Stimulated activated CD4-positive, alpha-beta T cell treated with anti-CD3 and anti-CD28 coated beads, TNF-alpha, amount 100 ng/mL, for 24 hours (primary cell): ENCODE data around the gene MSI2.

Experiments used
- DNase-seq, 3 experiments: peaks; one replicate each; pipeline ENCODE4 v3.0.0-alpha.2; 2020; ENCODE audit warnings: low read depth in 3 of 3

Gene MSI2

DNA sequence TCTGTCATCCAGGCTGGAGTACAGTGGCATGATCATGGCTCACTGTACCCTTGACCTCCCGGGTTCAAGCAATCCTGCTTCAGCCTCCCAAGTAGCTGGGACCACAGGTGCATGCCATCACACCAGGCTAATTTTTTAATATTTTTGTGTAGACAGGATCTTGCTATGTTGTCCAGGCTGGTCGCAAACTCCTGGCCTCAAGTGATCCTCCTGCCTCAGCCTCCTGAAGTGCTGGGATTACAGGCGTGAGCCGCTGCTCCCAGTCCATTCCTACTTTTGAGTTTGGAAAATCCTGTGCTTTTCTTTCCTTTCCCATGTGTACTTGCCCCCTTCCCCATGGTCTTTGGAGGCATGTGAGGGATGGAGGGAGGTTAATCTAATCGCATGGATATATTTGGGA lies 60.0 kb downstream of the MSI2 start:
- DNase-seq: no peak

DNA sequence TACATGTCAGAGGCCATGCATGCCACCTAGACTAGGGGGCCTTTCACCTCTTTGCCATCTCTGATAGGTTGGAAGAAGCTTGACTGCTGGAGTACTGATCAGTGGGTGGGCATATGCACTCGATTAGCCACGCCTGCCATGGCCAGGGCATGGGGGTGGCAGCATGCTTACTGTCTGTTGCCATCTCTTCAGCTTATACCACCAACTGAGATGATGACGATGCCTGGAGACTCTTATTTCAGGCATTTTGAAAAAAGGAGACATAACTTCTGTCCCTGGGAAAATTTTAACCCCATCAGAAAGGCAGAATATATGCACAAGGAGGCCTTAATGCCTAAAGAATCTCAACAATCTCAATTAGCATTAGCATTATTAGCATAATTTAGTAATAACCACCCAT lies 60.8 kb downstream of the MSI2 start:
- DNase-seq: no peak

DNA sequence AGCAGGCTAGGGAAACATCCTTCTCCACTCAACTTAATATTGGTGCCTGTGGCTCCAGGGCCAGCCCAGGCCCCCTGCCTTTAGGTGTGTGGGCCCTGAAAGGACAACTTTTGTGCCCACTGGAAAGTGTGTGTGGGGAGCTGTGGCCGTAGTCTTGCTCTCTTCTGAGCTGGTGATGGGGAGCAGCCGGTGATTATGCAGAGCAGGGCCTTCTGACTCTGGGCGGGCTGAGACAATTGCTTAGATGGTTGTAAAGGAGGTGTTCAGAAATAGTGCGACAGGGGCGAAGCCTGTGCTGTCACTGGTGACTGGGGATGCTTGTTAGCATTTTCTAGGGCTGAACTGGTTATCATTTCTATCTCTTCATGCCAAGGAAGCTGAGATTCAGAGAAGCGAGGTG lies 62.6 kb downstream of the MSI2 start:
- DNase-seq: no peak

DNA sequence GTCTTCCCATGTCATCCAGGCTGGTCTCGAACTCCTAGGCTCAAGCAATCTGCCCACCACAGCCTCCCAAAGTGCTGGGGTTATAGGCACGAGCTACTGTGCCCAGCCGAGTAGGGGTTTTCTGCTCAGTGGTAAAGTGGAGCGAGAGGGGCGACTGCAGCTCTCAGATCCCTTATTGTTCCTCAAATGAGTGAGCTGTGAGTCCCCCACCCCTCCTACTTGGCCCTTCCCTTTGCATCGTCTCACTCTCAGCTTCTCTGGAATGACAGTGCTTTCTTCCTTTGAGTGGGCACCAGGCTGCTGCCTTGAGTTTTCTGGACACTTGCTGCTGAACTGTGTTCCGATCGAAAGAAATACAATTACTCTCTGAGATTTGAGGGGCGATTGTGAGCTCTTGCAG lies 63.5 kb downstream of the MSI2 start:
- no peak for DNase-seq

- DNase-seq: no peak
Observed at GRCh38 chr17:57323391-57323790, 67.1 kb downstream of the MSI2 start.

- no peak for DNase-seq
Observed at GRCh38 chr17:57324060-57324459, 67.7 kb downstream of the MSI2 start.

DNA sequence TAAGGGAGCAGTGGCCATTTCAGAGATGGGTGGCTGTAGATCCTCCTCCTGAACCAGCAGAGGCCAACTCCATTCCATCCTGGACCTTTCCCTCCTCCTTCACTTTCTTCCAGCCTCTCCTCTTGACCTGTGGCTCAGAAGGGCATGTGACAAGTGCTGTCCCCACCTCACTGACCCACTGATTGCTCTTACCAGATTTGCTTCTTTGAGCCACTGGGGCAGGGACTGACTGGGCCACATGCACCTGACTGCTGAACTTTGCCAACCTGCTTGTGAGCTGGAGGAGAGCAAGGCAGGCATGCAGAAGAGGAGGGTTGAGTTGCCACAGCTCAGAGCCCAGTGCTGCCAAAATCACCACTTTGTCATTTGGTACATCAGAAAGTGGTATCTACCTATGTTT lies 68.3 kb downstream of the MSI2 start:
- no peak for DNase-seq

GRCh38 chr17:57326336-57326735 lies 70.0 kb downstream of the MSI2 start:
- DNase-seq: no peak

DNA sequence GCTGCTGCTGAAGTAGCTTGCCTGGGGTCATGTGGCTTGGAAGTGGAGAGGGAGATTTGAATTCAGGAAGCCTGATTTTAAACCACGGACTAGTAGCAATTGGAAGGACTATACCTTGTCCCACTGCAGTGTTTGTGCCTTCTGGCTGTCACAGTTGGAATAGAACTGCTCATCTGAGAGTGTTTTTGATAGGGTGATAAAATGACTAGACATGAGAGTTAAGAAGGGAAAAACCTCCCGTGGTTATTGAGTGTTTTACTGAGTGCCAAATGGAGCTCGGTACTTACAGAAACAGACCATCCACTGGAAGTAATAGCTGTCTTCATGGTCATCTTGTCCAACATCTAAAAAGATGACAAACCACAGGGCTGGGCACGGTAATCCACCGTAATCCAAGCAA lies 70.4 kb downstream of the MSI2 start:
- no peak for DNase-seq

GRCh38 chr17:57327176-57327970 lies 71.0 kb downstream of the MSI2 start:
- no peak for DNase-seq

- no peak for DNase-seq
Observed at GRCh38 chr17:57328109-57328882, 72.0 kb downstream of the MSI2 start.

DNA sequence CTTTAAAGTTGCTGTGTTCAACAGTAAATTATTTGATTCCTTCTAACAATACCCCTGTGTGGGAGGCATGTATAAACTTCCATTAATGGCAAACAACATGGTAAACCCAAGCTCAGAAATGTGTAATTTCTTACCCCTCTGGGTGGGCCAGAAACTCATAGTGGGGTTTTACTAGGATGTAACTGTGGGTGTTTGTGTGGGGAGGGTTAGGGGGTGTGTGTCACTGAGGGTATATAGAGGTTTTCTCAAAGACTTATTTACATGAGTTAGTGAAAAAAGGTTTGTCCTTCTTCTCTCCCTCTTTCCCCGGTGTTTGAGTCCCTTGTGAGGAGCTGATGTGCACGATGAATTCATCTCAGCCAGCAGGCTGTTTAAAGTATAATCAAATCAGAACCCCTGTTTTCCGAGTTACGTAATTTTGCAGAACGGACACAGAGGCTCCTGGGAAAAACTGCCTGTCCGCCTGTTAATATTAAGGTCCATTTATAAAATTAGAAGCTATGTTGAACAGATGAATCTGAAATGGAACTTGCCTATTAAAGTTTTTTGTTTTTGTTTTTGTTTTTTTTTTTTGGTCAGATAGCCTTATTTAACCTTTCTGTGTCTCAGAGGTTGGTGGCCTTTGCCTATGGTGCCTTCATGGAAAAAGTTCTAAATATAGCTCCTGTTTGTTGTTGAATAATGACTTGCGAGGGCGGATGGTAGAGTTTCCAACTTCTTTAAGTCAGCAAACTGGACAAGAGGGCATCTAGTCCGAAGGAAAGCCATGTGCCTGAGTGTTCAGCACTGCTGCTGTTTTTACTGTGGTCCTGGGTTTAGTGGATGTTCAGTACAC lies 73.3 kb downstream of the MSI2 start:
- no peak for DNase-seq

GRCh38 chr17:57330587-57330986 lies 74.3 kb downstream of the MSI2 start:
- DNase-seq: no peak

GRCh38 chr17:57331423-57331822 lies 75.1 kb downstream of the MSI2 start:
- DNase-seq: no peak

DNA sequence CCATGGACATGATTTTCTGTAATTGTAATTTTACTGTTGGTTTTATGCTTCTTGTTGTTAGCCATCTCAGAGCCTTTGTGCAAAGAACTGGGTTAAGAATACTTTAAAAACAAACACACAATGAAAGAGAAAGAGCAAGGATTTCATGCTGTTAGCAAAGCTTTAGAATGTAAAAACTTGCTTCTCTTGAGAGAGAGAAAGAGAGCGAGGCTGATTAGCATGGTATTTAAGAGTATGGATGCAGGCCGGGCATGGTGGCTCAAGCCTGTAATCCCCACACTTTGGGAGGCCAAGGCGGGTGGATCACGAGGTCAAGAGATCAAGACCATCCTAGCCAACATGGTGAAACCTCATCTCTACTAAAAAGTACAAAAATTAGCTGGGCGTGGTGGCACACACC lies 76.2 kb downstream of the MSI2 start:
- DNase-seq: no peak

GRCh38 chr17:57335195-57335792 lies 79.0 kb downstream of the MSI2 start:
- DNase-seq: no peak

- DNase-seq: no peak
Observed at GRCh38 chr17:57337390-57337789, 81.1 kb downstream of the MSI2 start.

DNA sequence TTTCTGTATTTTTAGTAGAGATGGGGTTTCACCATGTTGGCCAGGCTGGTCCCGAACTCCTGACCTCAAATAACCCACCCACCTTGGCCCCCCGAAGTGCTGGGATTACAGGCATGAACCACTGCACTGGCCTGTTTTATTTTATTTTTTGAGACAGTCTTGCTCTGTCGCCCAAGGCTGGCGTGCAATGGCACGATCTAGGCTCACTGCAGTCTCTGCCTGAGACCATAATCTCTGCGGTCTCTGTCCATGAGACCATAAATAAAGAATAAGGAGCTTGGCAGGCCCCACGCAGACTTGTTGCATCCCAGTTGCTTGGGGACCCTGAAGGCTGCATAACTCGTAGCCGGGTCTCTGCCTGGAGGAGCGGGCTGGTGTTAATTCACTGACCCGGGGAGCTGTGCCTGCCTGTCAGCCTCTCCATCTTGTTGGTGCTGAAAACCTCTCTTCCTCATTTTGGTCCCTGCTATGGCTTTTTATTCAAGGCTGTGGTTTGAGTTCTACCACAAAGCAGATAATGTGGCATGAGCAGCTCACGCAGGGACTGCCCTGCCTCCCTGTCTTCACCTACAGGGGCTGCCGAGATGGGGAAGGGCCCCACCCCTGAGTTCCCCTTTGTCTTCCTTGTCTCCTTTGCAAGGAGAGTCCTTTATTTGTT lies 82.1 kb downstream of the MSI2 start:
- no peak for DNase-seq

DNA sequence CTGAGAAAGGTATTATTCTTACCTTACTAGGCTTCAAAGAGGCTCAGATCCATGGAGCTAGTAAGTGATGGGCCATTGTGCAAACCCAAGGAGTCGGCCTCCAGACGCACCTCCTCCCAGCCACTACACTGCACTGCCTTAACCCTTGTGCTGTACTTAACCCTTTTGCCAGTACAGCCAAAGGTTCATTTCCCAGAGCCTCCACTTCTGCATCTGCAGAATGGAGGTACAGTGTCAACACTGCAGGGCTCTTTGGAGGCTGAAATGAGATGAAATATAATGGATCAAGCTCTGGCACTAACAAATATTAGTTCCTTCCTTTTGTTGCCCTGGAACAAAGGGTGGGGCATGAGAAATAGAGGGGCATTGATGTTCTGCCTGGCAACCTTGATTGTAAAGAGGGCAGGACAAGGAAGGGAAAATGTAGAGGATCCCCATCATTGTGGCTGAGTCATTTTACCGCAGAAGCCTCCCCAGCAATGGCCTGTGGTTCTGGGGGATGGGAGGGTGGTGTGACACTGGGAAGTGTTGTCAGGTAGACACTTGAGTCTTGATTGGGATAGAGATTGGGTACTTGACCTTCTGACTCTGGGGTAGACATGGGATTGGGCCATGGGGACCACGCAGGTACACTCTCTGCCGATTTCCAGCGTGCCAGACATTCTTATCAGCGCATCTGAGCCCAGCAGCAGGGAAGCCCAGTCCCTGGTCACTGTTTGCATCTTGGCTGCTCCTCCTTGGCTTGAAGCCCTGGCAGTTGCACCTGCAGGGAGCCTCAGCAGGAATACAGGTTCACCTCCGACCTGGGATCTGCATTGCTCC lies 84.0 kb downstream of the MSI2 start:
- no peak for DNase-seq
